DND-41 (cell line): ENCODE results near the gene CCDC80.

Source experiments
- CTCF ChIP-seq: IDR thresholded peaks from 2 replicates; pipeline ENCODE4 v1.5.1; 2012; ENCODE audit warnings: borderline replicate concordance, low read length, moderate library complexity, mild to moderate bottlenecking; ENCODE audit not compliant: poor library complexity, severe bottlenecking; ENCODE audit errors: extremely low read depth
- EZH2 ChIP-seq: IDR thresholded peaks from 3 replicates; pipeline ENCODE4 v1.6.1; 2012; ENCODE audit warnings: borderline replicate concordance, low read depth, mild to moderate bottlenecking, moderate library complexity, low read length, inconsistent platforms; ENCODE audit not compliant: severe bottlenecking

- TF ChIP-seq CTCF, result no peak
- TF ChIP-seq EZH2, result no peak
Measured at GRCh38 chr3:112650482-112650881, 9.5 kb upstream of the CCDC80 start.
